ENCODE data around the gene ZNF318.

The ZNF318 gene

DNA sequence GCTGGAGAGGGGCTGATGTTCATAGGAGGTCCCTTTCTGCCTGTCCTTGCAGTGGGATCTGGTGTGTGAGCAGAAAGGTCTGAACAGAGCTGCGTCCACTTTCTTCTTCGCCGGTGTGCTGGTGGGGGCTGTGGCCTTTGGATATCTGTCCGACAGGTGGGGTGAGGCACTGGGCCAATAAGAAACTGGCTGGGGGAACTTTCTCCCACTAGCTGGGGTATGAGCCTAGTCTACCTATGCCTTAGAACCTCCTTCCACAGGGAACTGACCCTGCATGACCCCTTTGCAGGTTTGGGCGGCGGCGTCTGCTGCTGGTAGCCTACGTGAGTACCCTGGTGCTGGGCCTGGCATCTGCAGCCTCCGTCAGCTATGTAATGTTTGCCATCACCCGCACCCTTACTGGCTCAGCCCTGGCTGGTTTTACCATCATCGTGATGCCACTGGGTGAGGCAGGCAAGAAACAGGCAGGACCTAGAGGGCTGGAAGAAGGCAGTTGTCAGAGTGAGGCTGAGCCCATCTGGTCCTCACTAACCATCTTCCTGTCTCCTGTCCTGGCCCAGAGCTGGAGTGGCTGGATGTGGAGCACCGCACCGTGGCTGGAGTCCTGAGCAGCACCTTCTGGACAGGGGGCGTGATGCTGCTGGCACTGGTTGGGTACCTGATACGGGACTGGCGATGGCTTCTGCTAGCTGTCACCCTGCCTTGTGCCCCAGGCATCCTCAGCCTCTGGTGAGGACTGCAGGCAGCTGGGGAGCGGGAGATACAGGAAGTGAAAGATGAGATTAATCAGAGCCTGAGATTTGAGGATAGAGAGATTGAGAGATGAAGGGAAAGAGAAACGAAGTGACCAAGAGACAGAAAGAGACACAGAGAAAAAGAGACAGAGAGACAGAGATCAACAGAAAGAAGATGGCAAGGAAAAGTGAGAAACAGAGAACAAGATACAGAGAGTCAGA, 69.8 kb downstream of the ZNF318 start:
- no peak for DNase-seq (ENCODE audit: low read depth)

GRCh38 chr6:43298565-43299337, 70.7 kb downstream of the ZNF318 start:
- DNase-seq (ENCODE audit: low read depth) = no peak

DNA sequence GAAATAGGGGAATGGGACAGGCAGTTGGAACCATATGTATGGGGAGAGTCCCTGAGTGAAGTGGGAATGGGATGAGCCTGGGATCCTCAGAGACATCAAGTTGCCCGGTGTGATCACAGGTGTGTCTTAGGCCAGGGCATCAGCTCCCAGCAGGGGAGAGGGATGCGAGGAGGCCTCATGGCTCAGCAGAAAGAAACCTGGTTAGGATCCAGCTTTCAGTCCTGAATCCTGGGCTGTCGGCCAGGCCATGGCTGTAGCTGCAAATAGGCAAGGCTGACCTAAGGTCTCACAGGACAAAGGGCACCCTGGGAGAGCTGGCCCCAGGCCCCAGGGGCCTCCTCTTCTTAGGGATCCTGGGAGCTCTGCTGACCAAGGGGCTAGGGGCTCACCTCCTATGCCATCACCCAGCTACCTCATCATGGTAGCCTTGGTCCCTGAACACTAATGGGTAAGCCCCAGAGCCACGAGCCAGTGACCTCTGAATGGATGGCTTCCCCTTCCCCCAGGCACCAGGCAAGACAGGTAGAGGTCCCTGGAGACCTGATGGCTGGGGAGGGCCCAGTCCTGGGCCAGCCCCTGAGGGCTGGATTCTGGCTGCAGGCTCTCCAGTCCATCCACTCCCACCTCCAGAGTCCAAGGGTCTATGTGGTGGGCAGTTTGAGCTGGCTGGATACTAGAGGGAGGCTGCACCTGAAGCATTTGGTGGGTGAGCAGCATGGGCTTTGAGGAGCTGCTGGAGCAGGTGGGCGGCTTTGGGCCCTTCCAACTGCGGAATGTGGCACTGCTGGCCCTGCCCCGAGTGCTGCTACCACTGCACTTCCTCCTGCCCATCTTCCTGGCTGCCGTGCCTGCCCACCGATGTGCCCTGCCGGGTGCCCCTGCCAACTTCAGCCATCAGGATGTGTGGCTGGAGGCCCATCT, 71.5 kb downstream of the ZNF318 start, which contains the start of gene SLC22A7:
Gene SLC22A7 (plus strand): TSS at position 617 of the 921 bp plus-strand sequence. CDS start 99 bp downstream, at position 716.
- no peak for DNase-seq (ENCODE audit: low read depth)

DNA sequence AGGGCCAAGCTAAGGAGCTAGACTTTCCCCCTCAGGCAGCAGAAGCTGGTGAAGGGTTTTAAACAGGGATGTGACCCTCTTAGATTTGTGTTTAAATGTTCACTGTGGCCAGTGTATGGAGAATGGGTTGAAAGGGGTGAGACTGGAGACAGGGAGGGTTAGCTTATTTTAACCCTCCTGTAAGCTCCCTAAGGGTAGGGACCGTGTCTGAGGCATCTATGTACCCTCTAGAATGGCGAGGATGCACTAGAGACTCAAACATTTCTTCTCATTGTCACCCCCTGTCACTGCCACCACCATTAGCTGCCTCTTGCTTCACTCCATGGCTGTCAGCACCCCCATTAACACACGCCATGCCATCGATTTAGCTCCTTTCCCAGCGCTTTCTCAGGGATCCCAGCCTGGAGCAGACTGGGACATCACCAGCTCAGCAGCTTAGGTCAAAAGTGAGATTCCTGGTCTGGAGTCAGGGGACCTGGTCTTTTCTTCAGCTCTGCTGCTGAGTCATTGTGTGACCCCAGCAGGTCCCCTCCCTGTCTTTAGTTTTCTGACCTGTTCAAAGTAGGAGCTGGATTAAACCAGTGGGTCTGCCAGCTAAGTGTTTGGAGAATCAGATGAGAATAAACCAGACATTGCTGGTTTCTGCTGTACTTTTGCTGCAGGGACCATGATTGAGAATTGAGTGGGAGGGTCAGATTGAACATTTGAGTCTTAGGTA, 72.5 kb downstream of the ZNF318 start:
- DNase-seq (ENCODE audit: low read depth) = no peak

DNA sequence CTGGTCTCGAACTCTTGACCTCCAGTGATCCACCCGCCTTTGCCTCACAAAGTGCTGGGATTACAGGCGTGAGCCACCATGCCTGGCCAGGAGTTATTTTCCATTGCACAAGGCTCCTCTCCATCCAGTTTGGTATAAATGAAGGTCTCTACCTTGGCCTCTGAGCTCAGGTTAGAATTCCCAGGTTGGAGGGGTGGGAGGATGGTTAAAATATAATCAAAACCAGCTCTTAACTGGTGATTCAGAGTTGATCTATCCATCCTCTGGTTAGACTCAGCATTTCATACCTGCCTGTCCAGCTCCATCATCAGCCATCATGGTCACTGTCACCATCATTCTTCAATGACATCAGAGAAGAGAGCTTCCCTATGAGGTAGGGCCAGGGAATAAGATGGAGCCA, 74.0 kb downstream of the ZNF318 start:
- DNase-seq (ENCODE audit: low read depth) = no peak

DNA sequence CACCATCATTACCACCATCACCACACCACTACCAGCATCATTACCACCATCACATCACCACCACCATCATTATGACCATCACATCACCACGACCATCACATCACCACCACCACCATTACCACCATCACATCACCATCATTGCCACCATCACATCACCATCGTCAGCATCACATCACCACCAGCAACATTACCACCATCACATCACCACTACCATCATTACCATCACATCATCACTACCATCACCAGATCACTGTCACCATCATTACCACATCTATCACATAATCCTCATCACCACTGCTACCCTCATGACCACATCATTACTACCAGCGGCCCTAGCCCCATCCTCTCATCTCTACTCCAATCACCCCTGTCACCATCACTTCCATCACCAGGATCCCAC, 74.9 kb downstream of the ZNF318 start:
- no peak for DNase-seq (ENCODE audit: low read depth)

- no peak for DNase-seq (ENCODE audit: low read depth)
Observed at GRCh38 chr6:43293698-43294097, 75.7 kb downstream of the ZNF318 start.

DNA sequence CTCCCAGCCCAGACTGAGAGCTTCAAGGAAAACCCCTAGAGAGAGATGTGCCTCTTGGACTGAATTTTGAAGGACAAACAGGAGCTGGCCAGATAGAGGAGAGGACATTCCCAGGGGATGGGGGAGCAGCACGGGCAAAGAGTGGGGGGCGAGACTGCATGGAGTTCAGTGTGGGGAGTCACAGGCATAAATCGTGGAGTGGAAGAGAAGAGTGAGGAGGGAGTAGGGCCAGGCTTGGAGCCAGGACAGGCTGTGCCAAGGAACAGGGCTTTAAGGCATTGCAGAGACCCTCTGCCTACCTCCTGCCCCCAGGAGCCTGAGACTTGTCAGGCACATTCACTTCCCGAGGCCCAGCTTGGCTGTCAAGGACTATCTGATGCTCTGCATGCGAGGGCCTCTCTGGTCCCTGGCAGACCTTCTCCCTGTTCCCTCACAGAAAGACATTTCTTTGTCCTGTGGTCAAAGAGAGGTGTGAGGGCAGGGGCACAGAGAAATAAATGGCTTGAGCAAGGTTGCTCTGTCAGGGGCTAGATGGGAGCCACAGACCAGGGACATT, 76.6 kb downstream of the ZNF318 start:
- no peak for DNase-seq (ENCODE audit: low read depth)

- DNase-seq (ENCODE audit: low read depth) = no peak
Observed at GRCh38 chr6:43292341-43292740, 77.1 kb downstream of the ZNF318 start.

DNA sequence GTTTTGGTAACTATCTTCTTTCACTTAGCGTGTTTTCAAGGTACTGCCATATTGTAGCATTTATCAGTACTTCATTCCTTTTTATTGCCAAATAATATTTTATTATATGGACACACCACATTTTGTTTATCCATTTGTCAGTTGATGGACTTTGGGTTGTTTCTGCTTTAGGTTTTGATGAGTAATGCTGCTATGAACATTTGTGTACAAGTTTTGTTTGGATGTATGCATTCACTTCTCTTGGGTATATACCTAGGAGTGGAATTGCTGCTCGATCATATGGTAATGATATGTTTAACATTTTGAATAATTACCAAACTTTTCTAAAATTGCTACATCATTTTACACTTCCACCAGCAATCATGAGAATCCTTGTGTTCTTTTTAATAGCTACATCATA, 77.7 kb downstream of the ZNF318 start:
- no peak for DNase-seq (ENCODE audit: low read depth)

DNA sequence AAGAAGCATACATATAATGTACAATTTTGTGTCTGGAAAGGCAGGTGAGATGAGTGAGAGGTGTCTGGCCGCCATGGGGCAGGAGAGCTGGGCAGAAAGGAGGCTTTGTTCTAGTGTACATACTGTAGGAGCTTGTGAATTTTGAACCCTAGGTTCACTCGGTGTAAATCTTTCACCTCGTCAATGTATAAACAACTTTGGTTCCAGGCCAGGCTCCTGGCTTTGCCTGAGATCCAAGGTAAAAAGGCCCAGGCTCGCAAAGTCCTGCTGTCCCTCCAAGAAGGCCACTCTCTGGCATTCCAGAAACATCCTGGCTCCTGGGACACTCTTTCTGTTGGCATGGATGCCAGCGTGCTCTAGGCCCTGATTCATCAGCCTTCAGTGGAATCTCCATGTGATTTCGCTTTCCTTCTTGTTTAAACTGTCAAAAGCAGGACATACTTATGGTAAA, 78.5 kb downstream of the ZNF318 start:
- DNase-seq (ENCODE audit: low read depth) = no peak

DNA sequence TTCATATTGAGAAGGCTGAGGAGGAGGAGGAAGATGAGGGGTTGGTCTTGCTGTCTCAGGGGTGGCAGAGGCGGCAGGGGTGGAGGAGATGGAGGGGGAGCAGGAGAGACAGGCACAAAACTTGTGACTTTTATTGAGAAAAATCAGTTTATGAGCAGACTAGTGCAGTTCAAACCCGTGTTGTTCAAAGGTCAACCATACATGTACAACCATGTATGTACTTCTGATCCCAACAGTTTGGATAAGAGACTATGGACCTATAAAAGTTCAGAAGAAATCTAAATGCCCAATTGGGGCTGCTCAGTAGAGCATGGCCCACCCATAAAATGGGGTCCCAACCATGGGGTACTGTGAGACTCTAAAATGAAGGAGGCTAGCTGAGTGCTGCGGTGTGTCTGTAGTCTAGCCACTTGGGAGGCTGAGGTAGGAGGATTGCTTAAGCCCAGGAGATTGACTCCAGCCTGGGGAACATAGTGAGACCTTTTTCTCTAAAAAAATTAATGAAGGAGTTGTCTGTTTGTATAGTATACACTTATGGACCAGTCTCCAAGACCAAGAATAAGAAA, 79.0 kb downstream of the ZNF318 start:
- DNase-seq (ENCODE audit: low read depth) = no peak

- no peak for DNase-seq (ENCODE audit: low read depth)
Observed at GRCh38 chr6:43287717-43288679, 81.4 kb downstream of the ZNF318 start.

DNA sequence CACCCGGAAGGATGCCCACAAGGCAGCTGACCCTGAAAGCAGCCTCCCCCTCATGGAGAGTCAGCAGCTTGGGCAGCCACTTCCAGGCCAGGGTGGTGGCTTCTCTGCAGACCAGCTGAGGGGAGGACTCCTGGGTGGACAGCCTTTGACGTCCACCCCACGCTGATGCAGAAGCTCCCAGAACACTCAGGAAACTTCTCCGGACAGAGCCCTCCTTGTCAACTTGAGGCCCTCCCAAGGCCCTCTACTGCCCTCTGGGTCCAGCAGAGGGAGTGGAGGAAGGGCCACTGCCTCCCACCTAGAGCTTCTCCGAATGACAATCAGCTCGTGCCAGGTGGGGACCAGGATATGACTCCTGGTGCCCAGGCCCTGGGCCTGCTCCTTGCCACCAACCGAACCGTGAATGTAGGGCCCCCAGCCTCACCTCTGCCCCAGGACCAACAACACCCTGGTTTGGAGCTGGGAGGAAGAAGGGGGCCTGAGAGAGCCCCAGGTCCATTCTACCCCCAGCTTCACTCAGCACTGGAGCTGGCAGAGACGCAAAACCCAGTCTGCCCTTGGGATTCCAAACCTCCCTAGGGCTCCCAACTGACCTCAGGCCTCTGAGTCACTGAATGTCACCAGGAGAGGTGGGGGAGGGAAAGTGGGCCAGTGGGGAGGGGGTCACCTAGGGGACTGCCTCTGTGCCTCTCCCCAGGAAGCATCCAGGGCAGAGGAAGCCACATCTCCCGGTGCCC, 82.3 kb downstream of the ZNF318 start:
- no peak for DNase-seq (ENCODE audit: low read depth)

DNA sequence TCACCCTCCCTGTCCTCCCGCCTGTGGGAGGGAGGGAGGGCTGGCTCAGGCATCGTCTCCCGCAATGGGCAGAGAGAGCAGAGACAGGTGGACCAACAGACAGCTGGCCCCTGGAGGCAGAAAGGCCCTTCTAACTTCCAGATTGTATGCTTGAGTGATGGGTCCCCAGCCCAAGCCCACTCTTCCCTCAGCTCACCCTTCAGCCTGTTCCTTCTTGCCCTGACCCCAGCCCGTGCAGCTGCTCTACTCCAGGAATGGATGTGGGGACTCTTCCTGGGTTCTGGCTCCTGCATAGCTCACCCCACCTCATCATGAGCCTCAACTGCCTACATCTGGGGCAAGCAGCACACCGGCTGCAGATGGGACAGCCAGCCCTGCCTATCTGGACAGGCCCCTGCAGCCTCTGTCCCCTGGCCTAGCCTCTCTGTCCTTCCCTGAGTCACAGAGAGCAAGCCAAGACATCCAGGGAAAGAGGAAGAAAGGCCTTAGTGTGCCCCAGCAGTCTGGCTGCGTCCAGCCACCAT, 82.9 kb downstream of the ZNF318 start:
- no peak for DNase-seq (ENCODE audit: low read depth)
